ENCODE results near the gene LARP6. TPM values are rescaled to one million over a fixed set of nuclear protein-coding genes. Genes with fewer than 3 reads are reported as not detected.

Gene LARP6
- total RNA-seq, 1 donor from 2014 or later: 28.8 TPM

DNA sequence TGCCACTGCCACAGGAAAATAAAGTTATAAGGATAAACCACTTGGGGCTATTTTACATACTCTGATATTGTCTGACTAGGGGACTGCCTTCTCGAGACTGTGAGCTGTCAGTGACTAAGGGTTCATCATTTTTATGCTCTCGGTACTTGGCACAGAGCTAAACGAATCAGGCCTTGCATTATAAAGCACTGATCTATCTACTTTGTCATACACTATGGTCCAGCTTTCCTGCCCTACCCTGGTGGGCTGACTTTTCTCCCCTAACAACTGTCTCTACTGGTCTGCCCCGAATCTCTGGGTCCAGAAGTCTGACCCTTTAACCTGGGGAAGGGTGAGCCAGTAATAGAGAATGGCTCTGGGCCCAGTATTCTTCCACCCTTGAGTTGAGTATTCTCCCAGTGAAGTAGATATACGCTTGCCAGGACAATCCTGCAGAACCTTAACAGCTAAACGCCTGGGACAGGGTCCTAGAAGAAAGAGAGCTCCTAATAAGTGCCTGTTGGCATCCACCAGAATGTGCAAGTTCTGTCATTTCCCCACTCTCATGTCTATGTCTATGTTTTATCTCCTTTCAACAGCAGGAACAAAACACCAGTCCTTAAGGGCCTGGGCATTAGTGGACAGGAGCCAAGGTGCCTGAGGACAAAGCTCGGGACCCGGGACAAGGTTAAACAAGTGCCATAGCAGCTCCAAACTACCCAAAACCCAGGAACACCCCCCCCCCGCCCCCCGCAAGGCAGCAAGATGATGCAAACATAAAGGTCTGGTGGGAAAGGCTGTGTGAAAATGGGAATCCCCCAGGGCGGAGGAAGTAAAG lies 1.2 kb downstream of the LARP6 start:
- peak overlapping the region; percentile 74 for H3K4me3 ChIP-seq (ENCODE audit: low read depth, low read length)
- TF ChIP-seq, protein P1, sequence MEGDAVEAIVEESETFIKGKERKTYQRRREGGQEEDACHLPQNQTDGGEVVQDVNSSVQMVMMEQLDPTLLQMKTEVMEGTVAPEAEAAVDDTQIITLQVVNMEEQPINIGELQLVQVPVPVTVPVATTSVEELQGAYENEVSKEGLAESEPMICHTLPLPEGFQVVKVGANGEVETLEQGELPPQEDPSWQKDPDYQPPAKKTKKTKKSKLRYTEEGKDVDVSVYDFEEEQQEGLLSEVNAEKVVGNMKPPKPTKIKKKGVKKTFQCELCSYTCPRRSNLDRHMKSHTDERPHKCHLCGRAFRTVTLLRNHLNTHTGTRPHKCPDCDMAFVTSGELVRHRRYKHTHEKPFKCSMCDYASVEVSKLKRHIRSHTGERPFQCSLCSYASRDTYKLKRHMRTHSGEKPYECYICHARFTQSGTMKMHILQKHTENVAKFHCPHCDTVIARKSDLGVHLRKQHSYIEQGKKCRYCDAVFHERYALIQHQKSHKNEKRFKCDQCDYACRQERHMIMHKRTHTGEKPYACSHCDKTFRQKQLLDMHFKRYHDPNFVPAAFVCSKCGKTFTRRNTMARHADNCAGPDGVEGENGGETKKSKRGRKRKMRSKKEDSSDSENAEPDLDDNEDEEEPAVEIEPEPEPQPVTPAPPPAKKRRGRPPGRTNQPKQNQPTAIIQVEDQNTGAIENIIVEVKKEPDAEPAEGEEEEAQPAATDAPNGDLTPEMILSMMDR (conservative IDR thresholded peaks at IDR 0.05; ENCODE audit: low read depth, low read length): no peak
- DNase-seq (ENCODE audit: low read depth): no peak

DNA sequence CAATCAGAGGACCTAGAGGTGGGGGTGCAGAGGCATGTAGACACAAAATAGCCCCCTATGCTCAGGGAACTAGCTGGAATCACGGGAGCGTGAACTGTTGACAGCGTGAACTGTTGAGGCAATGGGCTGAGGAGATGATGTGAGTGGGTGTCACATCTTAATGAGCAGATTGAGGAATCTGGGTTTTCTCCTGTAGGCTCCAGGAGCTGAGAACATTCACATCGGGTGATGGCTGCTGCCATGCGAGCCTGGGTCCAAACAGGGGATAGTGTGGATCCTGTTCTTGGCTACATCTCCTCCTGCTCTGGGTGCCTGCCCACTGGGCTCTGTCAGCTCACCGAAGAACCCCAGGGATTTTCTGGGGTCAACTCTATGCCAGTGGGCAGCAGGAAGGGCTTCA lies 2.1 kb downstream of the LARP6 start:
- no peak for DNase-seq (ENCODE audit: low read depth)
- TF ChIP-seq, protein P1 (conservative IDR thresholded peaks at IDR 0.05; ENCODE audit: low read depth, low read length): no peak
- H3K4me3 ChIP-seq (ENCODE audit: low read depth, low read length): no peak overlapping the region

DNA sequence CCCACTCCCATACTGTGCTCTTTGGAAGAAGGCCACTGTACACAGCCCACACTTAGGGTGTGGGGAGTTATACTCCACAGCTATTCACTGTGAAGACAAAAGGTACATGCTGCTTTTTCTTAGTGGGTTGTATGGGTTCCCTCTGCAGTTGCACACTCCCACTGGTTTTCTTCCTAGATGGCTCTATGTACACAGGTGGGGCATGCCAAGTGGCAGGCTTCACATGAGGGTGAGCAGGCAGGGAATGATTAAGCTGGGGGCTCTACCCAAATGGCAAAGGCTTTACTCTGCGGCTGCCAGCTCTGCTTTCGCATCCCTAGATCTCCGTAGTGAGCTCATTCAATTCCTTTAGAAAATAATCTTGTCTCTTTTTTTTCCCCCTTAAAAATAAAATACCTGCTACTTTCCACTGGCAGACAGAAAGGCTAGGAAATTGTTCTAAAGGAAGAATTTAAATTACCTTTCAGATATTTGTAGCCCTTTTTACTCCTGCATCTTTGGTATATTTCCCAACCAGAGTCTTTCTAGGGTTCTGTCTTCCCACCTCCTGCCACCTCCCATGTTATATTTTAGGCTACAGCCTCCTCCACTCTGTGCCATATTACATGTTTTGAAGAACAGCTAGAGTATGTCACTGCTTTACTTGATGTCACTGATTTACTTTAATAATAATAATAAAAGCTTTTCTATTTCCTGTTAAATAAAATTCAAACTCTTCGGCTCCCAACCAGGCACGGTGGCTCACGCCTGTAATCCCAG lies 8.2 kb downstream of the LARP6 start:
- no peak for DNase-seq (ENCODE audit: low read depth)
- H3K4me3 ChIP-seq (ENCODE audit: low read depth, low read length): no peak overlapping the region
- TF ChIP-seq, protein P1 (conservative IDR thresholded peaks at IDR 0.05; ENCODE audit: low read depth, low read length): no peak

DNA sequence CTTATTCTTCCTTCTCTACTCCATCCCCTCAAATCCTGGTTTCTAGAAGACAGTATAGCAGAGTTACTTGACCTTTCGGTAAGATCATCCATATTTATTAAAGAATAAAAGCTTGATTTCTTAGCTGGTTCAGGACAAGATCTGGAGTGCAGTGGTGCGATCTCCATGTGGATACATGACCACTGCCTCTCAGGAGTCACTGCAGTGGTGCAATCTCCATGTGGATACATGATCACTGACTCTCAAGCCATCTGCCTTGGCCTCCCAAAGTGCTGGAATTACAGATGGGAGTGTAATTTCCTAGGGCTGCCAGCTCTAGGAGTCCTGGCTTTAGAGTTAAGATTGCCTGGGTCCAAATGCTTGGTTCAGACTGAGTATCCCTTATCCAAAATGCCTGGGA lies 16.5 kb downstream of the LARP6 start:
- no peak overlapping the region for H3K4me3 ChIP-seq (ENCODE audit: low read depth, low read length)
- TF ChIP-seq, protein P1 (conservative IDR thresholded peaks at IDR 0.05; ENCODE audit: low read depth, low read length): no peak
- DNase-seq (ENCODE audit: low read depth): no peak

DNA sequence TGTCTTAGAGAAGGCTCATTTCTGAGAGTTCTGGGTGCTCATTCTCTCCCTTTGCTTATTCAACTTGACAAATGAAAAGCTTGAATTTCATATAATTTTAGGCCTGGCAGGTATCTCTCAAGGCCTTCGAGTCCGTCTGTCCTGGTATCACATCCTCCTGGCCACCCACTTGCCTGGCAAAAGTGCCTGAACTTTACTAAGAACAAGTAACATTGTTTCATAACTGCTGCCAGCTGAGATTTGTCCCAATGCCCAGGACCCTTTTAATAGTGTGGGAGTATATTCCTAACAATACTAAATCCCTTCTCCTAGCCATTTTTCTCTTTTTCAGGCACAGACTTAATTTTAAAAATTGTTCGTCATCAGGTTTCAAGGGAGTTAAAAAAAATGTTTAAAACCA lies 18.1 kb downstream of the LARP6 start:
- TF ChIP-seq, protein P1 (conservative IDR thresholded peaks at IDR 0.05; ENCODE audit: low read depth, low read length): no peak
- no peak overlapping the region for H3K4me3 ChIP-seq (ENCODE audit: low read depth, low read length)
- no peak for DNase-seq (ENCODE audit: low read depth)

DNA sequence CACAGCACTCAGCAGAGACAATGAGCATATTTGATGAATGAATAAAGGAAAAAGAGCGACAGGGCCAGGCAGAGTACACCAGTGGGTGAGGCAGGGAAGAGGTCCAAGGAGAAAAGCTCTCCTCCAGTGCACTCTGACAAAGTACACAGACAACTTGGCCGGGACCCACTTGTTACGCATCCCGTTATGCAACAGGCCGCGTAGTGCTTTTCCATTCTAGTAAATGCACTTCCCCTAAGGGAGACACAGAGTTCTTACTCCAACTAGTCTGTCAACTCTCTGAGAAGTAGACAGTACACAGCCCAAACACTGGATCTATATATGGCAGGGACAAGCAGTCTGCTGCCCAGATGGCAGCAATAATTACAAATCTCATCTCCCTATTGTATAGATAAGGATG lies 18.5 kb downstream of the LARP6 start:
- TF ChIP-seq, protein P1 (conservative IDR thresholded peaks at IDR 0.05; ENCODE audit: low read depth, low read length): no peak
- no peak for DNase-seq (ENCODE audit: low read depth)
- H3K4me3 ChIP-seq (ENCODE audit: low read depth, low read length): no peak overlapping the region
